Measurements from ENCODE around the gene EHBP1L1.

The EHBP1L1 gene

GRCh38 chr11:65569973-65570918 is 5.6 kb upstream of the EHBP1L1 start, which contains the start of gene ZNRD2 (continued):
- TF ChIP-seq ZBTB49 (tag by site-specific recombination; IDR thresholded peaks at IDR 0.05; ENCODE audit: low read depth), result no peak
- no peak for TF ChIP-seq SALL2 (tag by site-specific recombination; IDR thresholded peaks at IDR 0.05; ENCODE audit: borderline replicate concordance)
- TF ChIP-seq, protein P1, sequence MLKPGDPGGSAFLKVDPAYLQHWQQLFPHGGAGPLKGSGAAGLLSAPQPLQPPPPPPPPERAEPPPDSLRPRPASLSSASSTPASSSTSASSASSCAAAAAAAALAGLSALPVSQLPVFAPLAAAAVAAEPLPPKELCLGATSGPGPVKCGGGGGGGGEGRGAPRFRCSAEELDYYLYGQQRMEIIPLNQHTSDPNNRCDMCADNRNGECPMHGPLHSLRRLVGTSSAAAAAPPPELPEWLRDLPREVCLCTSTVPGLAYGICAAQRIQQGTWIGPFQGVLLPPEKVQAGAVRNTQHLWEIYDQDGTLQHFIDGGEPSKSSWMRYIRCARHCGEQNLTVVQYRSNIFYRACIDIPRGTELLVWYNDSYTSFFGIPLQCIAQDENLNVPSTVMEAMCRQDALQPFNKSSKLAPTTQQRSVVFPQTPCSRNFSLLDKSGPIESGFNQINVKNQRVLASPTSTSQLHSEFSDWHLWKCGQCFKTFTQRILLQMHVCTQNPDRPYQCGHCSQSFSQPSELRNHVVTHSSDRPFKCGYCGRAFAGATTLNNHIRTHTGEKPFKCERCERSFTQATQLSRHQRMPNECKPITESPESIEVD (tag by site-specific recombination; IDR thresholded peaks at IDR 0.05), result no peak
- no peak for TF ChIP-seq ZNF433 (tag by site-specific recombination; IDR thresholded peaks at IDR 0.05; ENCODE audit: low read depth)
- TF ChIP-seq ZNF837 (tag by site-specific recombination; IDR thresholded peaks at IDR 0.05), result no peak
- TF ChIP-seq RBAK (tag by site-specific recombination; IDR thresholded peaks at IDR 0.05), result no peak
- TF ChIP-seq ZFP41 (tag by site-specific recombination; IDR thresholded peaks at IDR 0.05; ENCODE audit: borderline replicate concordance), result no peak
- no peak for TF ChIP-seq ZBTB6 (tag by site-specific recombination; IDR thresholded peaks at IDR 0.05)
- TF ChIP-seq HOXA7 (CRISPR knock-in tag; IDR thresholded peaks at IDR 0.05; ENCODE audit: borderline replicate concordance), result no peak
- peak; percentile 96 for TF ChIP-seq ZBTB17 (tag by site-specific recombination; IDR thresholded peaks at IDR 0.05)

- ChIA-PET POLR2A (interaction anchor here (1.0 to 4.2 kb wide), 11 partner anchors 11 to 149 kb away, joined by 3 to 39 read pairs (median 10); partner anchors contain the start of genes KCNK7, LTBP3, MAP3K11 and NEAT1), CTCF (interaction anchor here (0.6 to 5.6 kb wide), 21 partner anchors 11 to 319 kb away, joined by 3 to 133 read pairs (median 5); partner anchors contain the start of genes KAT5 and LTBP3)
- peak overlapping the region; percentile 74 for H3K4me3 ChIP-seq (ENCODE audit: low read depth, low read length)
- H3K9me3 ChIP-seq (ENCODE audit: control insufficient read depth, insufficient read depth, low read depth, low read length), result no peaks in the 10 kb centered on the region
- H3K27ac ChIP-seq (ENCODE audit: extremely low read depth, low read depth, low read length), result no peak overlapping the region; the same call in 1 of the 2 replicates
- TF ChIP-seq KLF10 (tag by site-specific recombination; IDR thresholded peaks at IDR 0.05), result no peak
- TF ChIP-seq ZNF112 (tag by site-specific recombination; IDR thresholded peaks at IDR 0.05), result no peak
- TF ChIP-seq ZNF398 (tag by site-specific recombination; IDR thresholded peaks at IDR 0.05), result no peak
- no peak for TF ChIP-seq ZNF146 (tag by site-specific recombination; IDR thresholded peaks at IDR 0.05)
- peaks cover 16% of the 10 kb centered on the region; the same call in 1 of the 2 replicates for H3K4me1 ChIP-seq (ENCODE audit: control insufficient read depth, insufficient read depth, low read length)
- H3K36me3 ChIP-seq (ENCODE audit: control insufficient read depth in 2 of 2, insufficient read depth in 1 of 2, low read length in 2 of 2), result peaks cover 0 to 23% of the 10 kb centered on the region in 2 experiments; a peak in 1 of 3 replicates
Observed at GRCh38 chr11:65571420-65571819, 4.4 kb upstream of the EHBP1L1 start.
